Measurements from ENCODE around the gene MRPS27. TPM values are rescaled to one million over a fixed set of nuclear protein-coding genes. Genes with fewer than 3 reads are reported as not detected.

Gene MRPS27
- total RNA-seq, 2 experiments from 2014 or later, result 25.0 to 26.1 TPM

DNA sequence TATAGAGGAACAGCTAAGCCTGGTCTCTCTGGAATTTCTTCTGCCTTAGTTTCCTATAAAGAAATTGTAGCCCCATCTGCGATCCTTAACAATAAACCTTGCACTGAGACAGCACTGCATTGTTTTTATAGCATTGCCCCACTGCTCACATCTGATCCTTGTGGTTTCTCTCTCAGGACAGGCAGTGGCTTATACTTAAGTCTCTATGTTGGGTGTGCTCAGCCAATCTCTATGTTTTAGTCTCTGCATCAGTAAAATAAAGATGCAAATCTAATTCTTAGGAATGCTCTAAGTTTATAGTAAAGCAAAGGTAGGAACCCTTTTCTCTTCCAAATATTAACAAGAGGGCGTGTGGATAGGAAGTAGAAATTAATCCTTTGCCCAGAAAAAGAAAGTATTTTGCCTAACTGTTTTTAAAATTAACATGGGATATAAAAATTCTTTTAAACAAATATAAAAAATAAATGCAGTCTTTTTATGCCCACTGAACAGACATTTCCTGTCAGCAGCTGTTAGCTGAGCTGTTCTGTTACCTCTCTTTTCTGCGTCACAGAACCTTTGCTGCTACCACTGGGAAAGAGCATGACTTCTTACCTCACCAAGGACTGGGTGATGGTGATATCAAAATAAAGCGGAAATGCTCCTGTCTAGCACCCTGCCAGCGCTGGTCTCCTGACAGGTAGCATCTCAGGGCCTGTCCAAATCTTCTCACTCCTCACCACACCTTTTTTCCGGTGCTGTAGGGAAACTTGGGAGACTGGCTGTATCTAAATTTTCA lies 29.5 kb downstream of the MRPS27 start:
- Histone ChIP-seq H3K27me3 (ENCODE audit: control insufficient read depth in 1 of 2, insufficient read depth in 2 of 2, low read length in 2 of 2) (no peaks in the 10 kb centered on the region), H3K9me3 (ENCODE audit: control insufficient read depth in 1 of 2, insufficient read depth in 1 of 2, low read length in 2 of 2) (no peaks in the 10 kb centered on the region), H3K4me1 (ENCODE audit: insufficient read depth, low read length) (no peaks in the 10 kb centered on the region), H3K27ac (ENCODE audit: low read depth in 1 of 2, low read length in 2 of 2) (no peak overlapping the region), H3K36me3 (ENCODE audit: insufficient read depth, low read length) (peaks cover 39% of the 10 kb centered on the region), H3K4me3 (ENCODE audit: low read length) (no peak overlapping the region)
- TF ChIP-seq, protein P1, sequence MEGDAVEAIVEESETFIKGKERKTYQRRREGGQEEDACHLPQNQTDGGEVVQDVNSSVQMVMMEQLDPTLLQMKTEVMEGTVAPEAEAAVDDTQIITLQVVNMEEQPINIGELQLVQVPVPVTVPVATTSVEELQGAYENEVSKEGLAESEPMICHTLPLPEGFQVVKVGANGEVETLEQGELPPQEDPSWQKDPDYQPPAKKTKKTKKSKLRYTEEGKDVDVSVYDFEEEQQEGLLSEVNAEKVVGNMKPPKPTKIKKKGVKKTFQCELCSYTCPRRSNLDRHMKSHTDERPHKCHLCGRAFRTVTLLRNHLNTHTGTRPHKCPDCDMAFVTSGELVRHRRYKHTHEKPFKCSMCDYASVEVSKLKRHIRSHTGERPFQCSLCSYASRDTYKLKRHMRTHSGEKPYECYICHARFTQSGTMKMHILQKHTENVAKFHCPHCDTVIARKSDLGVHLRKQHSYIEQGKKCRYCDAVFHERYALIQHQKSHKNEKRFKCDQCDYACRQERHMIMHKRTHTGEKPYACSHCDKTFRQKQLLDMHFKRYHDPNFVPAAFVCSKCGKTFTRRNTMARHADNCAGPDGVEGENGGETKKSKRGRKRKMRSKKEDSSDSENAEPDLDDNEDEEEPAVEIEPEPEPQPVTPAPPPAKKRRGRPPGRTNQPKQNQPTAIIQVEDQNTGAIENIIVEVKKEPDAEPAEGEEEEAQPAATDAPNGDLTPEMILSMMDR (IDR thresholded peaks at IDR 0.05), result no peak
- ATAC-seq (ENCODE audit: poor library complexity), result no peak
- no peak for DNase-seq
- H3K36me3 Mint-ChIP-seq (ENCODE audit: low read depth), result peaks cover 80% of the 10 kb centered on the region
- H3K4me3 Mint-ChIP-seq, result no peak overlapping the region
- no peak overlapping the region for H3K27ac Mint-ChIP-seq
- POLR2A ChIA-PET, result no interaction called here
- no peaks in the 10 kb centered on the region for H3K4me1 Mint-ChIP-seq (ENCODE audit: low read depth)
- no peaks in the 10 kb centered on the region for H3K9me3 Mint-ChIP-seq
- CTCF ChIA-PET, result no interaction called here
- intact Hi-C loops (cut with DNase I, micrococcal nuclease), result no loop called here
- no peaks in the 10 kb centered on the region for H3K27me3 Mint-ChIP-seq

DNA sequence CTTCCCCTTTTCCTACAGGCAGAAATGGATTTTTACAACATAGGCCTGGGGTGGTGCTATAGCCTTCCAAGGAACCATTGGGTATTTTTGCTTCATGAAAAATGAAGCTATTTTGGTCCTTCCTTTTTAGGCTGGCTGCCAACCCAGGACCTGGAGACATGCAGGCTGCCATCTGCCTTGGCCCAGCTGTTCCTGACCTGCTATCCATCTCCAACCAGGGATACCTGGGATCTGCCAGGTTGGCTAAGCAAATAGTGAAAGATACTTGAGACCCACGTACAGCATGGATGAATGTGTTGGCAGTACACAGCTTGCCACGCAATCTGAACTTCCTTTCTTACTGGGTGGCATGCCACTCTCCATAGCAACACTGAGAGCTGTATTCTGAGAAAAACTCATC lies 31.1 kb downstream of the MRPS27 start:
- Histone ChIP-seq H3K4me1 (ENCODE audit: insufficient read depth, low read length) (no peaks in the 10 kb centered on the region), H3K27me3 (ENCODE audit: control insufficient read depth in 1 of 2, insufficient read depth in 2 of 2, low read length in 2 of 2) (no peaks in the 10 kb centered on the region), H3K36me3 (ENCODE audit: insufficient read depth, low read length) (peaks cover 26% of the 10 kb centered on the region), H3K9me3 (ENCODE audit: control insufficient read depth in 1 of 2, insufficient read depth in 1 of 2, low read length in 2 of 2) (no peaks in the 10 kb centered on the region), H3K27ac (ENCODE audit: low read depth in 1 of 2, low read length in 2 of 2) (no peak overlapping the region), H3K4me3 (ENCODE audit: low read length) (no peak overlapping the region)
- no peak overlapping the region for H3K4me3 Mint-ChIP-seq
- DNase-seq (no peak), ATAC-seq (ENCODE audit: poor library complexity) (no peak)
- no peaks in the 10 kb centered on the region for H3K4me1 Mint-ChIP-seq (ENCODE audit: low read depth)
- ChIA-PET POLR2A (no interaction called here), CTCF (interaction anchor here (0.7 kb wide), 1 partner anchor 18 kb away, joined by 3 read pairs; no protein-coding TSS in a partner anchor)
- TF ChIP-seq, protein P1 (IDR thresholded peaks at IDR 0.05), result no peak
- no peaks in the 10 kb centered on the region for H3K9me3 Mint-ChIP-seq
- intact Hi-C loops (cut with DNase I, micrococcal nuclease), result no loop called here
- peaks cover 72% of the 10 kb centered on the region for H3K36me3 Mint-ChIP-seq (ENCODE audit: low read depth)
- H3K27ac Mint-ChIP-seq, result no peak overlapping the region
- H3K27me3 Mint-ChIP-seq, result no peaks in the 10 kb centered on the region

GRCh38 chr5:72286798-72287197 lies 33.2 kb downstream of the MRPS27 start:
- CTCF ChIA-PET, result no interaction called here
- H3K9me3 Mint-ChIP-seq, result no peaks in the 10 kb centered on the region
- H3K27ac Mint-ChIP-seq, result no peak overlapping the region
- Histone ChIP-seq H3K4me1 (ENCODE audit: insufficient read depth, low read length) (no peaks in the 10 kb centered on the region), H3K9me3 (ENCODE audit: control insufficient read depth in 1 of 2, insufficient read depth in 1 of 2, low read length in 2 of 2) (no peaks in the 10 kb centered on the region), H3K27ac (ENCODE audit: low read depth in 1 of 2, low read length in 2 of 2) (no peak overlapping the region), H3K27me3 (ENCODE audit: control insufficient read depth in 1 of 2, insufficient read depth in 2 of 2, low read length in 2 of 2) (no peaks in the 10 kb centered on the region), H3K36me3 (ENCODE audit: insufficient read depth, low read length) (peaks cover 32% of the 10 kb centered on the region), H3K4me3 (ENCODE audit: low read length) (no peak overlapping the region)
- ATAC-seq (ENCODE audit: poor library complexity) (no peak), DNase-seq (no peak)
- POLR2A ChIA-PET, result no interaction called here
- H3K27me3 Mint-ChIP-seq, result no peaks in the 10 kb centered on the region
- peaks cover 72% of the 10 kb centered on the region for H3K36me3 Mint-ChIP-seq (ENCODE audit: low read depth)
- intact Hi-C loops (cut with DNase I, micrococcal nuclease), result no loop called here
- no peak overlapping the region for H3K4me3 Mint-ChIP-seq
- H3K4me1 Mint-ChIP-seq (ENCODE audit: low read depth), result no peaks in the 10 kb centered on the region
- TF ChIP-seq, protein P1 (IDR thresholded peaks at IDR 0.05), result no peak

All from CD4-positive, alpha-beta T cell (primary cell).